HG03558 (cell line): Measurements from ENCODE around the gene LRMDA.

Source experiments
- ATAC-seq: cut with Tn5 transposase; IDR thresholded peaks from one replicate; pipeline ENCODE4 v1.9.1; 2021; ENCODE audit warnings: moderate number of reproducible peaks; ENCODE audit not compliant: unreplicated experiment; ENCODE audit errors: extremely low read depth

Gene LRMDA

DNA sequence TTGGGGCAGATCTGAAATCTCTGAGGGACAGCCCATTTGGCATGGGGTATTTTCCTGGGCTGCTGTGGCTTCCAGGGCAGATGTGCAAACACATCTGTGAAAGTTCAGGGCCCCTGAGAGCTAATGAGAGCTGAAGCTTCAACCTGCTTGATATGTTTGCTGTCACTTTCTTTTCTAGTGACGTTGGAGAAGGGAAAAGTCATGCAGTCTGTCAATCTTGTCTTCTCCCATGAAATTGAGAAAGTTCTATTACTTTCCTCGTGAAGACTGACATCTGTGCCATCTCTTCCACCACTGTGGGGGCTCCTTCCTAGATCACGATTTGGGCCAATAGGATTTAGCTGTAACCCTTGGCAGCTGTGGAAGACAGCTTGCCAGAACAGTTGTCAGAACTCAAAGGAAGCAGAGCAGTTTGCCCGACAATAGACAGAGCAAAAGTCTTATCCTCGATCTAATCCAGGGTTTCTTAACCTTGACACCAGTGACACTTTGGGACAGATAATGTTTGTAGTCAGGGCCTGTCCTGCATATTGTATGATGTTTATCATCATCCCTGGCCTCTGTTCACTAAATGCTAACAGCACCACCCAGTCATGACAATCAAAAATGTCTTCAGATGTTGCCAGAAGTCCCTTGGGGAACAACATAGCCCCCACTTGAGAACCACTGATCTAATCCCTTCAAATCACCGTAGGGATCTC lies 586.5 kb downstream of the LRMDA start:
- ATAC-seq, result no peak

DNA sequence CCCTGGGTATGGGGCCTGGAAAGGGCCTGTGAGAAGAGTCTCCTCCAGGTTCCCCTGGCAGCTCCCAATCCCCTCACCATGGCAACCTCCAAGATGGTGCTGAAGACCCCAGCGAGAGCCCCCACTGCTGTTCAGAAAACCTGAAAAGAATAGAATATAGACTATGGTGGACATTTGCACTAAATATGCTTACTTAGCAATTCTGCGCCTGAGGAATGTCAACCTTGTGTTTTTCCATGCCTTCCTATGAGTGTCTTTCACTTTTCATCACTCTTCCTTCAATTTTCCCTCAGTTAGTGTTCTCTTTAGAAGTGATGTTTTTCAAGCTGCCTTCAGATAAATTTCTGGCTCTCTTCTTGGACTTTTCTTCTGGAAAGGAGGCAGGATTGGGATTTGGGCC lies 589.2 kb downstream of the LRMDA start:
- no peak for ATAC-seq

- ATAC-seq, result no peak
Observed at GRCh38 chr10:76021398-76021797, 590.0 kb downstream of the LRMDA start.

DNA sequence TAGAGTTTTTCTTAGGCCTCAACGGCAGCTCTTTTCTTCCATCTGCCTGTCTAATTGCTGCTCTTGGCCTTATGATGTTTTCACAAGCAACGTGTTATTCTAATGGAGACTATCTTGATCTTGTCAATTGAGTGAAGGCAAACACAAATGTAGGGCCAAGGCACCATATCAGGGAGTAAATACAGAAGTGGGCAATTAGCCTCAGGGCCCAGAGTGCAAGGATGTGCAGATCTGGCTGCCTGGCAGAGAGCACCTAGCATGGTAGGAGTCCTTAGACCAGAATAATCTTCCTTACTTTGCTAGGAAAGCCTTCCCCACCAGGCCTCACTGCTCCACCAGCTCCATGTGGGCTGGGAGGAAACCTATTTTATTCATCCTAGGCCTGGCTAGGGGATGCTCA lies 590.9 kb downstream of the LRMDA start:
- ATAC-seq, result no peak

DNA sequence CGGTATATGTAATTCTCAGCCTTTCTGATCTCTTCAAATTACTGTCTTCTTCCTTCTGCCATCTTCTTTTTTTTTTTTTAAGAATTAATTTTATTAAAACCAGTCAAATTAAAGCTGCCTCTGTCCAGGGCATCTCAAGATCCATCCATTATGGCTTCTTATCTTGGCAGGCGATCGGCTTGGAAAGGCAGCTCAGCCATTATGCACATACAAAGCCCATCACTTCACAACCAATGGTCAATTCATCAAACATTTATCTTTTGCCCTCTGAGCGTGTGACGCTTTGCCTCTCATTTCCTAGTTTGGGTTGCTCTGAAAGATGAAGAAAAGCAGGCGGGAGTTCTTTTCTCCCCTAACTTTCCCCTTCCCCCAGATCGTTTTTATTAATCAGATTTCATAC lies 591.6 kb downstream of the LRMDA start:
- no peak for ATAC-seq

DNA sequence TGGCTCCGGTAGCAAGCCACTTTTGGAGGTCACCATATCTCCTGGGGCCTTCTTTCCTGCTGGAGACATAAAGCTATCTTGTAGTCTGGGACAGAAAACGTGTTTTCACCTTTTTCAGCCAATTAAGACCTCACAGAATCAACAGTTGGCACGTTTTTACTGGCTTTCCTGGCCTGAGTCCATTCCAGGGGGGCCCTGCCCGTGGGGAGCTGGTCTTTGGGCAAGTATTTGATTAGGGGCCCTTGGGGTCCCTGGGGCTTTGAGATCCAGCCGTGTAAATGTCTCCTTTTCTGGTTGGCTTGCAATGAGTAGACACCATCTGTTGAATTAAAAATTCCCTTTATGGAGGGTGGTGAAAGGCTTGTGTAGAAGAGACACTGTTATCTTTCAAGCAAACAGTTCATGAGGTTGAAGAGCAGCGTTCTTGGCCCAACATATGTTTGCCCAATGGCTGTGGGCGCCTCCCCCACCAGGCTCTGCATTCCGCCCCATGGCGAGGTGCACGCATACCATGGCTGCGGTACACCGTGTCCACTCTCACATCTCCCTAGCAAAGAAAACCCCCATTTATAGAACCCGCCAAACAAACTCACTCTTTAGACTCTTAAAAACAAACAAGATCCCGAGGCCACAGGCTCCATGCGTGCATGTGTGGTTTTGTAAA lies 593.2 kb downstream of the LRMDA start:
- no peak for ATAC-seq

DNA sequence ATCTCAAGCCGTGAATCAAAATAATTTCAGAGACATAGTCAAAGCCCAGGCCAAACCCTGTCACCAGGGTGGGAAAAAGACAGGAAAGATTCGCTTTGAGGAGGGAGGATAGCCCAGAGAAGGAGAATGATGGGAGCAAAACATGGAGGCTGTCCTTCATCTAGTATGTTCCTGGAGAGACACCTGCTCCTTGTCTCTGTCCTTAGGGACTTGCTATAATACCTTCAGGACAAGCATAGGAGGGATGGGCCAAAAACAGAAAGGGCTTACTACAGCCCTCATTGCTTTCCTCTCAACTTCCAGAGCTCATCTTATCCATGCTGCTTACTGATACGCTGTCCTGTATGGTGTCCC lies 593.7 kb downstream of the LRMDA start:
- no peak for ATAC-seq

DNA sequence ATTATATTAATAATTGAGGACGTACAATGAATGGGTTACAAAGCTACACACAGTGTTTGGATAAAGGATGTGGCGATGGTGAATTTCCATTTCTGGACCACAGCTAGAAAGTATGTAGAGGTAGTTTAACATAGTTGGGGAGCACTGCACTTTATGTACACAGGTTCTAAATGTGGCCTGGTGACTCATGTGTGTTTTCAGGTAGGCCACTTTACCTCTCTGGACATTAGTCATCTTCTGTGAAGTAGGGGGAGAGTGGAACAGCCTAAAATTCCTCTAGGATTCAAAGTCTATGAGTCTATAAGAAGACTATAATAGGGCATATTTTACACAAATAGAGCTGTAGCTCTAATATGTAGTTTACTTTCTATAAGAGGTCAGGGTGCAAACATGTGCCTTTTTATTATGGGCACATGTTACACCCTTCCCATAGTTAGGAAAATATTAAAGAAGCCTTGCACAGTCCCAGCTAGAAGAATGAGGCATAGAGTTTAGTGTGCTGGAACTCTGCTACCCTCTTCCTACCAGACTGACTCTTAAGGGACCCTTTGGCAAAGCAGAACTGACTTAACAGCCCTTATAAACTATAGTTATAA lies 594.9 kb downstream of the LRMDA start:
- no peak for ATAC-seq

DNA sequence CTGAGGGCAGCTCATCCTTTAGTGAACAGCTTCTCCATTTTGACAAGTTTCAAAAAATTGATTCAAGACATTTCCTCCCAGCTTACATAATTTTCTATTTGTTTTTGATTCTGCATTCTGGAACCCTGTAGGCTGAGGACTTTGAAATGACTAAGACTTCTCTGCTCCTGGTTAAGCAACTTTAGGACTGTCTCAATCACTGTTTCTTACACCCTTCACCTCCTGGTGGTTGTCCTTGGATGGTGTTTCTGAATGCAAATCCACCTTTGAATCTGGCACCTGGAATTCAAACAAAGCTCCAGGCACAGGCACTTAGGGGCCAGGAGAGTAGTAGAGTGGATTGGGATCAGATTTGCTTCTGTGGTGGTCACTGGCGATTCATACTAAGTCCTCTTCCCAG lies 595.5 kb downstream of the LRMDA start:
- no peak for ATAC-seq

GRCh38 chr10:76029782-76030181 lies 598.4 kb downstream of the LRMDA start:
- ATAC-seq, result no peak

DNA sequence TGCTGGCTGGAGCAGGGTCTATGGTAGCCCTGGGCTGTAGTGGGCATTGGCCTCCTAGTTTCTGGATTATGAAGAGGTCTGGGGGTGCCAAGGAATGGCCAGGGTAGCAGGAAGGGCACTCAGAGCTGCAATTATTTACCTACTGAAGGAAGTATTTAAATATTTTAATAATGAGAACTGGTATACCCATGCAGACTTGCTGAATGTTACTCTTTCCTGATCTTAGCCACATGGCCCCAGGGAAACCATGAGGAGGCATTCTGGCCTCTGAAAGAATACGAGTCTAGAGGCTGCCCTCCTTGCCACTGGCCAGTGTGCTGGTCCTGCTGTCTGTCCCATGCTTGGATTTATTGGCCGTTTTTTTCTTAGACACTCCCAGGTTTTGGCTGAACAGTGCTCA lies 599.7 kb downstream of the LRMDA start:
- no peak for ATAC-seq

DNA sequence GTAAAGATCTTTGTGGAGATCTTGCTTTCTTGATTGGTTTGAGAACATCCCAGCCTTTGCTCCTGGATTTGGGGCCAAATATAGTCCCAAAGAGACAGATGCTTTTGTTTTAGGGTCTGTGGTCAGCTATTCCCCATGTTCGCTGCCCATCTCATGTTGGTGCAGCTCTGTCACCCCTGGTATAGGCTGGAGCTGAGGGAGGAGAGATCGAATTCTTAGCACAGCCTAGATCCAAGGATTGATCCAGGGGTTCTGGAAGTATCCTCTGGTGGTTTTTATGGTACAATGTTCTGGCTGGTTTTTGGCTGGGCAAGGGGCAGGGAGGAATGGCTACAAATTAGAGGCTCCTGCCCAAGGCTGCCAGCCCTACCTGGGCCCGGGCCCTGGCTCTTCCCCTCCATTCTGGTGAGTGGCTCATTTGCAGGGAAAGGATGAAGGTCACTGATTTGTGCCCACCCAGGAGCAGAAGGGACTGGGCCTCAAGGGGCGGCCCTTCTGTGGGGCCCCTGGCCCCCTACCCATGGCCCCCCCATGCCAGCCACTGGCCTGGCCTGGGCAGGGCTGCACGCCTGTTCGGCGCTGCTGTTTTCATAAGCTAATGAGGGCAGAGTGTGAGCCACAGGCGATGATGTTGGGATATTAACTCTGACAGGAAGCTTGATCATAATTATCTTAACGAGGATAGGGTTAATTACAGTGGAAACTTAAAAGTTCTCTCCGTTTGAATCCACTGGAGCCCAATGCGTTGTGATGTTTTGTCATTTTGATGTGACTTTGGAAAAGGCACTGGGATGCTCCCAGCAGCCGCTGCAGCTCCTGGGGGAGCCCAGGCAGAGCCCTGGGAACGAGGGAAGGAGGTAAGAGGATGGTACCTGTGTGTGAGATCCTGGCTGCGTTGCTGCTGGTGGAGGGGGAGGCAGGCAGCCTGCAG lies 600.6 kb downstream of the LRMDA start:
- ATAC-seq, result no peak

DNA sequence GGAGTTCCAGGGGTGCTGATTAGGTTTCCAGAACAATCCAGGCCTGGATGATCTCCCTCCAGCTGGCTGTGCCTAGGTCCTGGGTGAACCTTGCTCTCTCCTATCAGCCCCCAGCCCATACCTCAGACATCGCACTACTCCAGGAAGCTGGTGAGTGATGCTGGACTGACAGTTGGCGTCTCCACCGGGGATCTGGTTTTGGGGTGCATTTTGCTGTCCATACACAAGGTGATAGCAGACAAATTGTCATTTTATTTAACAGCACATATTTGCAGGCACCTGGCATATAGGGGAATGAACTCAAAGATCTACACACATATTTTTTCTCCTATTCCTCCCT lies 601.2 kb downstream of the LRMDA start:
- no peak for ATAC-seq

DNA sequence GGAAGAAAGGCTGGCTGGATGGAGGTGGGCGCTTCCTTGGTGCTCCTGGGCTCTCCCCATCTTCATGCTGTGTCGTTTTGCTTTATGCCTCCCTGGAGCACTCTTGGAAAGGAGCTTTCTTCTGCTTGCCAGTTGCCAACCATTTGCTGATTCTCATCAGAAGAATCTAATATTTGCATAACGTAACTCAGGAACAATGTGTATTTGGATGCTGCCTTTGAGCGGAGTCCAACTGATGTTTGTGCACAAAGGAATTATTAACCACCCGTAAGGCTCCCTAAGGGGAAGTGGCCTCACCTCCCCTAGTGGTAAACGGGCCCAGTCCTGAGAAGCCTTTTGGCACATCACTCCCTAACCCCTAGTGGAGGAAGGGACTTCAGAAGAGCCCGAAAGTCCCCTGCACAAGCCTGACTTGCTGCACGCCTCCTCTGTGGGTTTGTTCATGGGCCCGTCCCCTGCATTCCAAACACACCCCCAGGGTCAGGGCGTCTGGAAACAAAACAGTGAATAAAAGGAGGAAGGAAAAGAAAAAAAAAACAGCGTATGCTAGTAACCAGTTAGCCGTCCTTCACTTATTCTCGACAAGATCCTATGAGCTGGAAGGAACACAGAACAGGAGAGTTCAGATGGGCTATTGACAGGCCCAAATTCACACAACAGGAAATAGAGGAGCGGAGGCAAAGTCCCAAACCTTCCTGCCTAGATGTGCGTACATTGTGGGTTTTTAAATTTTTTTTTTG lies 602.2 kb downstream of the LRMDA start:
- ATAC-seq, result no peak

DNA sequence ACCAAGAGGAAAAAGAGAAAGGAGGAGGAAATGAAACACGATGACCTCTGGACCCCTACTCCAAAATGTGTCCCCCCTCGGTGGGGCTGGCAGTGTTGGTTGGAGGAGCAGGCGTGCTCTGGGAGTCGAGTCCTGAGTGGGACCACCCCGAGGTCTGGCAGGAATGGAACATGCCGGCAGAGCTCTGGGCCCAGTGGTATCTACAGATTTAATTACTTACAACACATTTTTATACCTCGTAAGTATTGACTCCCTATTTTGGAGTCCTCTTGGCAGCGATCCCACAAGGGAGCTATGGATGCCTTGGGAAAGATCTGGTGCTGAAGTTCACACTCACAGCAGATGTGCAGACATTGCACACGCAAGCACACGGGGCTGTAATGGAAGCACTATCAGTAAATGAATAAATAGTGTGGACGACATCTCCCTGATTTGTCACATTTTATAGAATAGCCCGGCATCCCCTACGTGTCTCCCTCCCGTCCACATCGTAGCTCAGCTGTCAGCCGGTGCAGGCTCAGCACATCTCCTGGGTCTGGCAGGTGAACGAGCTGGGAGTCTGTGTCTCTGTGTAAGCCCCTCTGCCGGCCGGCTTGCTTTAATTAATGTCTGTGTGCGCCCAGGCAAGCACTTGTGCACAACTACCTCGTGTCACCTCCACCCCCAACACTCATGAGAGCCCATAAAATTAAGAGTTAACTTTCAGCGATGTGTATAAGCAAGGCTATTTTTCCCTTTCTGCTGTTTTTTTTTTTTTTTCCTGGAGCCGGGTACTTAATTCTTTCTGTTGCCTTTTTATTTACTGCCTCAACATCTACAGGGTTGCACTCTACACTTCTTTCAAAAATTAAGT lies 603.2 kb downstream of the LRMDA start:
- ATAC-seq, result no peak

DNA sequence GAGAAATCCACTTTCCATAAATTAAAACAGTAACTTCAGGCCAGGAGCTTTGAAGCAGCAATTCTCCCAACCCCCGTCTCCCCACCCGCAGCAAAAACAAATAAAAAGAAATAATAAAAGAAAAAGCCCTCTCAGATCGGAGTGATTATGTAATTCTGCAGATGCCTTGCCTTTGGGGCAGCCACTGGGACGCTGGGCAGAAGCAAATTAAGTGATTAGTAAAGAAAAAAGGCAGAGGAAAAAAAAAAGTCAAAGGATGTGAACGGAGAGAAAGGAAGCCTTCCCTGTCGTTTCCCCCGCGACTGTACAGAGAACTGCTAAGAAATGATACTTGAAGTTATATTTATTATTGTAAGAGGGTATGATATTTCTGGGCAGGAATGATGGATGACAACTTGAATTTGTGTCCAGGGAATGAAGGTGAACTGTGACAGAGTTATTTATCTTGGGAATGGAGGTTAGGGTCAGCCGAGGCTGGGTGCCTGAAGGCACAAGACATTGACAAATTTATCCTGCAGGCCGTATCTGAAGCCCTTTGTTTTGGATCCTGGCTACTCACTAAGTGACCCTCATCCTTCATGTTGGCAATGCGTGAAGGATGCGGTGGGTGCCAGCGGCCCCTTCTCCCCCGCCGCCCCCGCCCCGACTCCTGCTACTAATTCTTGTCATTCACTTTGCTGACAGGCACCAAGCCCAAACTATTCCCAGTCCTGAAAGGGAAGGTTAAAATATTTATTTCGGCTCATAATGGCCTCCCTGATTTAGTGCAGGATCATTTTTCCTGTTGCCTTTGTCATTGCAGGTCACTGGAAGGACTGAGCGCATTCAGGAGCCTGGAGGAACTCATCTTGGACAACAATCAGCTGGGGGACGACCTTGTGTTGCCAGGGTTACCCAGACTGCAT lies 604.0 kb downstream of the LRMDA start:
- no peak for ATAC-seq

GRCh38 chr10:76036111-76036940 lies 604.9 kb downstream of the LRMDA start:
- ATAC-seq, result no peak

GRCh38 chr10:76036962-76037361 lies 605.5 kb downstream of the LRMDA start:
- no peak for ATAC-seq
